SK-N-MC (cell line): Measurements from ENCODE around the gene CHEK1.

Experiments used
- EZH2 ChIP-seq: fragments of 200-600 bp; sonication (generic); IDR thresholded peaks from one replicate; pipeline ENCODE4 v1.6.1; 2017; ENCODE audit warnings: antibody characterized with exemption
- POLR2AphosphoS5 ChIP-seq: IDR thresholded peaks from 2 replicates; pipeline ENCODE4 v1.6.1; 2012; ENCODE audit warnings: mild to moderate bottlenecking, low read depth, low read length, borderline replicate concordance

GRCh38 chr11:125670172-125670571 lies 45.2 kb downstream of the CHEK1 start:
- TF ChIP-seq EZH2 (no peak), POLR2AphosphoS5 (no peak)
